GM19324 (cell line): ENCODE data around the gene HOXB1.
A peak's percentile ranks its signal among the peaks of the same experiment; 100 is the strongest.

Experiments
- ATAC-seq: cut with Tn5 transposase; IDR thresholded peaks from one replicate; pipeline ENCODE4 v1.9.1; 2021; ENCODE audit warnings: mild to moderate bottlenecking, moderate library complexity; ENCODE audit not compliant: unreplicated experiment, low FRiP score

The HOXB1 gene

DNA sequence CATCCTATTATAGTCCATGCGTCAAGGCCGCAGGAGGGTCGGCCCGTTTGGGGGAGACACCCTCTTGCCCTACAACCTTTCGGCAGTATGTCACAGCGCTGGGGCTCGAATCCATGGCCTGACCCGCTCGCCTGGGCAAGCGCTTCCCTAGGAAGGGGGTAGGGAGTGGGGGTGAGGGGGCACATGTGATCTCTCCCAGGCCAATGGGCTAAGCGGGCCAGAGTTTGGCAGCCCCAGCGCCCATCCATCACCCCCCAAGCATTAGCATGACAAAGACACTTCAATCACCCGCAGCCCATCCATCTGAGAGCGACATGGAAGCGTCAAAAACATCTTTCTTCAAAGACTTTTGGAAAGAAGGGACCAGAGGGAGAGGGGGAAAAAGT lies at the start of gene HOXB1:
Gene HOXB1, minus strand, starts transcription at position 125 of the 386 bp plus-strand sequence. Its CDS starts 107 bp downstream, at position 18.
- no peak for ATAC-seq

DNA sequence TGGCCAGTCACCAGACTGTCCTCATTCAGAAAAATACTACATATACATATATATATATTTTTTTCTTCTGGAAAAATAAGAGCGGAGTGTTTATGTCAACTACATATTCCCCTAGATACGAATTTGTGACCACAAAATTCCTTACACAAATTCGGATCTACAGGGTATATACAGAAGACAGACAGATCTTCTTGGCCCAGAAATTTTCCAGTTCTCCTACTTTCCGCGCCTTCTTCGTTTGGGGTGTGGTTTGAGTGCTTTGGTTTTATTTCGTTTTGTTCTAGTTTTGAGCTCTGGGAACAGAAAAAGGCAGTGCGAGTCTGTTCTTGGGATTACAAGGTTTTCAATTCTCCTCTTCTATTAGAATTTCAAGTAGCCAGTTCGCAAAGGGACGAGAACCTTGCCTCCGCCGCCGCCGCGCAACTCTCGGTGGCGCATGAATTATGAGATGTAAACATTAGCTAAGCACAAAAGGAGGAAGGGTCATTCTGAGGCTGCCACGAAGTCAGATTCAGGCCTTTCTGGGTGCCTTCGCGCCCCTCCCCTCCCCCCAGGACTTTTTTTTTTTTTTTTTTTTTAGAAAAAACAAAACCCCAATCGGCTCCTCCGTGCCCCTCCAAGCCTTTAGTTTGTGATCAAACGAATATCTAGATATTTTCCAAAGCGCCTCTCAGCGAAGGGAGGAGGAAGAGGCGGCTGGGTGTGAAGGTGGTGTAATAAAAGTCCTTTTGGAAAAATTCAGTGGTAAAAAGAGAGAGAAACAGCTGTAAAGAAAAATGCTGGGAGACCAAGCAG lies 49.1 kb upstream of the HOXB1 start:
- ATAC-seq: no peak

DNA sequence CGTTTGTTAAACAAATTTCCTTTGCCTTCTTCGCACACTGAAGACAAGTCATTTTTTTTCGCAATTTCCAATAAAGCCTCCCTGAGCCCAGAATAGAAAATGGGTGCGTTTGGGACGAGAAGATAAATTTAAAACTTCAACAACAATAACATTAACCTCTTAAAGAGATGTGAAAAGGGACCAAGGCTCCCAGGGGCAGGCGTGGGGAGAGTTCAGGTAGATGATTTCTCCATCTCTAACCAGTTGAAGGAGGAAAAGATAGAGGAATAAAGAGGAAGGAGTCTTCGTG lies 48.6 kb upstream of the HOXB1 start:
- no peak for ATAC-seq

DNA sequence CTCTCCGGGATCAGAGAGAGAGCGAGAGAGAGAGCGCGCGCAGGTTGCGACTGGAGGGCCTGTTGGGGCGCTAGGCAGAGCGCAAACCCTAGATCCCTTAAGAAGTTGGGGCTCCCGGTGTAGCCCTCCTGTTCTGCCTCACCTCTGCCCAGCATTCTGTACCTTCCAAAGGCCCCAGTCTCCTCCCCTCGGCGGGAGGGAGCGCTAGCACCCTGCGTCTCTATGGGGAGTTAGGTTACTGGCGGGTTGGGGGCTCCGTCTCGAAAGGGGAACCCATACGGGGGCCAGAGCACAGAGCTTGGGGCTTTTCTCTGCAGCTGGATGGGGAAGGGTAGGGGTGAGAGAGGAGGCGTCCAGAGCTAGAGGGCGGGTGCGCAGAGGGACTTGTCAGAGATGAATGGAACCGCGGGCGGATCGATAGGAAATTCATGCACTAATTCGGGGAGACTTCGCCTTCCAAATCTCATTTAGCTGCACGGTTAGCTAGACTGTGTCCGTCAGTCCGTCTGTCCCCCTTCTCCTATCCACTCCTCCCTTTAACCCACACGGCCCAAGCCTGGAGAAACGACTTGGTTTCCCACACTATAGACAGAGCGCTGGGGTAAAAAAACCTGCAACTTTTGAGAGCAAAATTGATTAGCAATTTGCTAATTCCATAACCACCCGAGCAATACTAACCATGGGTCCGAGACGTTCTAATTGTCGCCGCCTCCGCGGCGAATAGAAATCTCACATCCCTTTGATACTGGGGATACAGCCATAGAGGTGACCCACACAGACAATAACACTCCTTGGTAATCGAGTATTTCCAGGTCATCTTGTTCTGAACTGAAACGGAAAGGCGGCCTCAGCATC lies 48.0 kb upstream of the HOXB1 start:
- peak; percentile 15 for ATAC-seq

DNA sequence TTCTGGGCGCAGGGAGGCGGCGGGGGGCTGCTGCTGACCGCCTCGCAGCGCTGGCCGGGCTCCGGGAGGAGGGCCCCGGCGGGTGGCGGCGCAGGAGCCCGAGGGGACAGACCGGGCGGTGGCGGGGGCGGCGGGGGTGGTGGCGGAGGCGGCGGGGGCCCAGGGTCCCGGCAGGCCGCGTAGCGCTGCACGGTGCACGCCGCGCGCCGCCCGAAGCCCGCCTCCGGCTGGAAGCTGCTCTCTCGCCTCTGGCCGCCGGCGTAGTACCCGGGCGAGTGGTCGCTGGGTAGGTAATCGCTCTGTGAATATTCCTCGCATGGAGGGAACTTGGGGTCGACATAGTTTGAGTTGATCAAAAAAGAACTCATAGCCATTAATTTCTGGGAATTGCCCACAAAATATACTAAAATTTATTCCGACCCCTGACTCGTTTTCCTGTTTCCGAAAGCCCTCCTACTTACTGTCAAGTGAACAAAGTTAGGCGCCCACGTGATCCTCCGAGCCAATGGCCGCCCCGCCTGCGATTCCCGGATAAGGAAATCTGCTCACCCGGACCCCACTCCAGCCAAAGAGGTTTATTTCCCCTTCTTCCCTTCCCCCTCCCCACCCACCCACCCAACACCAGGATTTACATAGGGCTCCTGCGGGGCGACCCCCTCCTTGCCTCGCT lies 47.3 kb upstream of the HOXB1 start, which contains the start of gene HOXB4:
Gene HOXB4, minus strand, starts transcription at position 405 of the 670 bp plus-strand sequence. Its CDS starts 31 bp downstream, at position 374.
- ATAC-seq: peak; percentile 50

DNA sequence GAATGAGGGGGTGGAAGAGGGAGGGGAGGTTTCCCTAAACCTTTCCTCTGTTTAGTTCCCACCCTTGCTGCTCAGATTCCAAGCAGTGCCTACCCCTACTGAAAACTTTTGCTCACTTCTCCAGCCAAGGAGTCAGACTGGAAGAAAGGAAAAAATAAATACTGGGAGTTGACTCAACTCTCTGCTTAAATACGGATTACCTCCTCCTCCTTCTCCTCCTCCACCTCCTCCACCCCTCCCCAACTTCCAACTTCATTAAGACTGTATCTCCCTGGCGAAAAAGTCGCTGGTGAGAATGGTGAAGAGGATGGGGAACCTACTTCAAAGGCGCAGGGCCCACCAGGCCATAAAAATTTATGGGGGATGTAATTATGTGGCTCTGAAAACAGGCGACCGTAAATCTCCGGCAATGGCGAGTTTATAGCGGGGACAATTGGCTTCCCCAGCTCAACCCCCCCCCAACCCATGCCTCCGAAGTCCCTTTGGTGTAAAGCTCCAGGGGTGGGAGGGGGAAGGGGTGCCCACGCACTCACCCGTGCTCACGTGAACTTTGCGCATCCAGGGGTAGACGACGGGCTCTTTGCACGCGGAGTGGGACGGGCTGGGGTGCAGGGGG lies 46.6 kb upstream of the HOXB1 start:
- peak; percentile 14 for ATAC-seq

DNA sequence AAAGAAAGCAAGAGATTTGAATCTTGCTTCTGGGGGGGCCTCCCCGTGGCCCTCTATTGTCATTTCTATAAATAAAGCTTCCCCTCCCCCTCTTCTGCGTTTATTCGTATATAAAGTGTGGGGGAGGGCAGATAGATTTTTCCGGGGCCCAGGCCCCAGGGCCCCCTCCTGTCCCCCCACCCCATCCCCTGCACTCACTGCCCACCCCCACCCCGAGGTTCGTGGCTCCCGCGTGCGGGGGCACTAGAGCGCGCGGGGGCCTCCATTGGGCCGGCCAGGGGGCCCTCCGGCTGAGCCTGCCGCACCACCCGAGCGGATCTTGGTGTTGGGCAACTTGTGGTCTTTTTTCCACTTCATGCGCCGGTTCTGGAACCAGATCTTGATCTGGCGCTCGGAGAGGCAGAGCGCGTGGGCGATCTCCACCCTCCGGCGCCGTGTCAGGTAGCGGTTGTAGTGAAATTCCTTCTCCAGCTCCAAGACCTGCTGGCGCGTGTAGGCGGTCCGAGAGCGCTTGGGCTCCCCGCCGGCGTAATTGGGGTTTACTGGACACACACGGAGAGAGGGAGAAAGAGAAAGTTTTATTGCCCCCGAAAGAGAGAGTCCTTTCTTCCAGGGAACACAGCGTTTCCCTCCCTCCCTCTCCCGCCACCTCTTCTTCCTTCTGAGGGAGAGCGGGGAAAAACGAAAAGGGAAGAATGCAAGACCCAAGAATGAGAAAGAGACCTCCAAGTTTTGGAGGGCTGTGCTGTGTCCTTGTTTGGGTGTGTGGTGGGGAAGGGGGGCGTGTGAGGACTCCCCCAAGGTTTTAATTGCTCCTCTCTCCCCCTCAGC lies 45.9 kb upstream of the HOXB1 start:
- no peak for ATAC-seq

DNA sequence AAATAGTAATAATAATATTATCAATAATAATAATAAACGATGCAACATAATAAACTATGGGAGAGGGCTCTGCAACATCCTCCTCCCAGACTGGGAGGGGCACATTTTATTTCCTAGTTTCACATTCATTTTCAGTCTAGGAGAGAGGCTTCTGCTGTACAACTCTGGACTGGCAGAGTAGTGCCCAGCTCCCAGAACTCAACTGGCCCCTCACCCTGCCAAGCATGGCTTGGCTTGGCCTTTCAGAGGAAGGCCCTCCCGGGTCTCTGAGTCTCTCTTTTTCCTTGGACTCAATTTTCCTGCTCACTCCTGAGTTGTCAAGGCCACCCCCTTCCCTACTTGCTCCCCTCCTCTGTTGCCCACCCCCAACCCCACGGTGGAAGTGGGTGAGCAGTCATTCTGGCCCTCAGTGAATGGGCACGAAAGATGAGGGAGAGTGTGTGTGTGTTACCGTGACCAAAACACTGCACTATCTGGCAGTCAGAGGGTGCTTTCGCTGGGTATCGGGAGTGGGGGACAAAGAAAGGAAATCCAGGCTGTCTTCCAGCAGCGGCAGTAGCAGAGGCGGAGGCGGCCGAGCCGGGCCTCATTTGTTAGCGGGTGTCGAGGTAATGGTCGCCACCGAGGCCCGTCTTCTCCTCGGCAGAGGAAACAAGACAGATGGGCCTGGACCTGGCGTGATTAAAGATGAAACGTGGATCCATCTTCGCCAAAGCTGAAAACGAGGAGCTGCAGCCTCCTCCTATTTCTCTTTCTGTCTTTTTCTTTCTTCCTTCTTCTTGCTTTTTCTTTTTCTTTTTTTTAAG lies 45.1 kb upstream of the HOXB1 start:
- ATAC-seq: no peak

DNA sequence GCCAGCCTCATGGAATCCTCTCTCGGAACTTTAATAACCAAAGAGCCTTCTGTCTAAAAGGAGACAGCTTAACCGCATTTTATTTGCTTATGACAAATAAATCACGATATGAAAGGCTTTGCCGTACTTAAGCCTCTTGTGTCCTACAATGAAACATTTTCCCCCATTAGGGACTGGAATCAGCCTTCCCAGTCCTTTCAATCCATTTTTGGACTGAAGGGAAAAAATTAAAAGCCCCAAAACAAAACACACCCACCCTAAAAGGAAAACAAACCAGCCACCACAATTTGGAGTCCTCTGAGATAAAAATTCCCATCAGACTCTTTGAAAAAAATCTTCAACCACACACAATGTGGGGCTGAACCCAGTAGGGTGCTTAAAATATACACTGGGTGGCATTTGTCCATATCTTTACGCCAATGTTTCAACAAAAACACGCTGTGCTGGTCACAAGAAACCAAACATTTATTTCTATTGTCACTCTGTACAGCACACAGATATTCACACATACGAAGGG lies 44.3 kb upstream of the HOXB1 start:
- no peak for ATAC-seq

DNA sequence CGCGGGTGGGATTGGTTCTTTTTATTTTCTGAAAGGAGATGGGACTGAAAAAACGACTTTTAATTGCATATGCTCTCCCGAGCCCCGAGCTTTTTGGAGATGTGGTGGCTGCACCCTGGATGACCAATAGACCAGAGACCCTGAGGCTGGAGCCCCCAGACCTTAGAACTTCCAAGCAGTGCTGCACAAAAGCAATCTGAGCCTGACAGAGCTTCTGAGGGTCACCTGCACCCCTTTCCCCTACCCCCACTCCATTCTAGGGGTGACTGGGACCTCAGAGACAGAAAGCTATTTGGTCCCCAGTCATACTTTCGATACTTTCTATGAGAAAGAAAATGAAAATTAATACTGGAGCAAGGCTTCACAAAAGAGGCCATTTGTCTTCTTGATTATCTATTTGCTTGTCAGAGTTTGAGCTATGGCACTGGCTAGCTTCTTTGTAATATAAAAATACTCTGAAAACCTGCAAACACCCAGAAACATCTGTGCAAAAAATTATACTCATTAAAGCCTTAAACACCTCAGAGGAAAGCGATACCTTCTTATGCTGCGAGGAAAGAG lies 43.8 kb upstream of the HOXB1 start:
- no peak for ATAC-seq

DNA sequence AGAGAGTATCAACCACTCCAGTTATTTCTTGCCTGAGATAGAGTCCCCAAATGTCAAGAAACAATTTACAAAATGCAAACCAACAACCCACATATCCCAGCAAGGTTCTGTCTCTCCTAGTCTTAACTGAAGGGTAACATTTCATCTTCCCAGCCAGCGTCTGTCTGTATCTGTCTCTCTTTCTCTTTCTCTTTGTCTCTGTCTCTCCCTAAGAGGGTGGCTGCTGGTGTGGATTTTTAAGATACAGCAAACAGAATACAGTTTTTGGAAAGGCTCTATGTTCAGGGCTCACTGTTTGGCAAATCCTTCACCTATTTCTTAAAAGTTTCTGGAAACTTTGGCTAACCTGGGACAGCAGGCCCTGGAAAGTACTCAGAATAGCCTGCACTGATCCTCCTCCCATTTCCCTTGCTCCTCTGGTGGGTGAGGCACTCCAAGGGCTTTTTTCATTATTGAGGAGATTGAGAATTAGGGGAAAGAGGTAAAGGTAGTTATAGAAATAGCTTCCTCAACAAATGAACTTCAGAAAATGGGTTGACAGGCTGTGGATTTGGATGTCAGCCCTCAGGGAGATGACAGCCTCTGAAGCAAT lies 41.1 kb upstream of the HOXB1 start:
- no peak for ATAC-seq

DNA sequence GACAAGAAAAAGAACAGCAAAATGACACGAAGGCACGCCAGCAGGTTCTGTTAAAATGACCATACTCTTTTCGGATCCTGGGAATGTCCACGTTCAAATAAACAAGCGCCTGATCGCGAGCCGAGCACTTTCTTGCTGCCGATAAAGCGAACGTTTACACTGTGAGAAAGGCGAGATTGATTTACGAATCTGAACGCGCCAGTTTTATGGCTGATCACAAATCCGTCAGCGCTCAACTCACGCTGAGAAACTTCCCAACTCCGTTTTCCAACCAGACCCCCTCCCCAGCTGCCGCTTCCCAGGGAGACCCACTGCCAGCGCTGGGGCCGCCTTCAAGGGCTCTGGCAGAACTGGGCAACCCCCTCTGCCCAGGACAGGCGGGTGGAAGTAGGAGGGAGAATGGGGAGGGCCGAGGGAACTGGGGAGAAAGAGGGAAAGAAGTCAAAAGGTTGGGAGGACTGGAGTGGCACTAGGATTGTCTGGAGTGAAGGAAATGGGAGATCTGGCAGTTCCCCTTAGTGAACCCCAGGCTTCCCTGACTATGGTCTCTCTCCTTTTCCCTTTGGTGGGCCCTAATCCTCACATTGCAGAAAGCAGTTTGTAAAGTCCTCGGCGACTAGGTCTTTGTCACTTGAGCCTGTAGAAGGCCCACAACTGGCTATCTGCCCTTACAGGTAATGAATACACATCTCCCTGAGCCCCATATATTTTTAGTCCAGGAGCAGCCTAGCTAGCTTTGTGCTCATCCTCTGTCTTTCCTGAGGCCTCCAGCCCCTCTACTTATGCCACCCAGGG lies 40.4 kb upstream of the HOXB1 start:
- no peak for ATAC-seq

DNA sequence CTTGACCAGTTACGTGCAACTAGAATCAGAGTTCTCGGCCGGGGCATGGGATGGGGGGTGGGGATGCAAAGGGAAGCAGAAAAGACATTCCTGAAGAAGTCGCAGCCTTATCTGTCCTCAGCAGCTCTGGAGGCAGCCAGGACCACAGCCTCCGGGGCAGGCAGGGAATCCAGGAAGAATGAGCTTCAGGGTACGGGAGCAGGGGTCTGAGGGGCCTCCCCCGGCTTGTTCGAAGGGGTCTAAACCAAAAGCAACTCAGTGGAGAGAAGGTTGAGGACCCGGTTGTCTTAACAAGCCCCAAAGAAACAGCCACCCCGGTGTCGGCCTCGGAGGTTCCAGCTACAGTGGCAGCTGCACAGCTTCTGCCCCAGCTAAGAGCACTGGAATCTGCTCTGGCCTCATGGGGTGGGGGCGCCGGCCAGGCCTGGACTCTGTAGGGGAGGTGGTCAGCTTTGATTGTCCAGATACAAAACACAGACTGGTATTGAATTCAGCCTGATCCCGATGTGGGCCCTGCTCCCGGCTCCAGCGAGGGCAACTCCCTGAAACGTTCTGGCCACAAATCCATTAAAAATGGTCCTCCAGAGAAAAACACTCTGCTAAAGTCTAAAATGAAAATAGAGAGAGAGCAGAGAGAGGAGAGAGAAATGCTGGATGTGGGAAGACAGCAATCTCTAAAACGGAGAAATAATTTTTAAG lies 39.7 kb upstream of the HOXB1 start:
- no peak for ATAC-seq

DNA sequence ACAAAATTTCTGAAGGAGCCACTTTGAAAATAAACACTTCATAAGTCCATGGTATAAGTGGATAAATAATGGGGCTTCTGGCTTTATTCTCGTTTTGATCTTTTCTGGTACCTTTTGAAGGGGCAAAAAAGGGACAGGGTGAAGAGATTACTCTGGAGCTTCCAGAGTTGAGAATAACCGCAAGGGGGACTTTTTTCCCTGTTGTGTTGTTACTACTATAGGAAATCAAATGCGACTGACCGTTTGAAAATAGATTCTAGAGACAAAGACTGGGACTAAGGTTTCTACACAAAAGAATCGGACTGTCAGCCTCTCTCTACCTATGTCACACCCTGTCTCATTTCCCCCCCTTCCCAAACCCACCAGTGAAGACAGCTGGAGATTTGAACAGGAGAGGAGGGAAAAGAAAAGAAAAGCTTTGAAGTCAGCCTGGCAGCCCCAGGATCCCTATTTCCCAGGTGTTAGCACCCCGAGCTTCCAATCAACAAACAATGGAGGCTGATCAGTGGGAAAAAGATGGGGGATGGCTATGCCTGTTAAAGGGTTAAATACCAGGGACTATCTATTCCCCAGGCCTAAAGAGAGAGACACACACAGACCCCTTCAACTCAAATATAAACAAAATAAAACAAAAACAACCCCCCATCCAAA lies 39.0 kb upstream of the HOXB1 start:
- ATAC-seq: no peak

DNA sequence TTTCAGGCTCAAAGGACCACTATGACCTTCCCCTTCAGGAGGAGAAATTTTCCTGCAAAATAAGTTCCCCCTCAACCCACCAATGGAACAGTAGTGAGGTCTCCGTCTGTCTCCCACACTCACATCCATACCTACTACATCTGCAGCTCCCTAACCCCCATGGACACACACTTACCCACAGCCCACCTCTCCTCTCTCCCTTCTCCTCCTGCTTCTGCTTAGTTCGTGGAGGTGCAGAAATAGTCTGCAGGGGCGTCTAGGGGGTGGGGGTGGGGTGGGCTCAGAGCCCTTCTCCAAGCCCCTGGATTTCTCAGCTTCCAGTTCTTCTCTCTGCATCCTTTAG lies 38.4 kb upstream of the HOXB1 start:
- no peak for ATAC-seq

DNA sequence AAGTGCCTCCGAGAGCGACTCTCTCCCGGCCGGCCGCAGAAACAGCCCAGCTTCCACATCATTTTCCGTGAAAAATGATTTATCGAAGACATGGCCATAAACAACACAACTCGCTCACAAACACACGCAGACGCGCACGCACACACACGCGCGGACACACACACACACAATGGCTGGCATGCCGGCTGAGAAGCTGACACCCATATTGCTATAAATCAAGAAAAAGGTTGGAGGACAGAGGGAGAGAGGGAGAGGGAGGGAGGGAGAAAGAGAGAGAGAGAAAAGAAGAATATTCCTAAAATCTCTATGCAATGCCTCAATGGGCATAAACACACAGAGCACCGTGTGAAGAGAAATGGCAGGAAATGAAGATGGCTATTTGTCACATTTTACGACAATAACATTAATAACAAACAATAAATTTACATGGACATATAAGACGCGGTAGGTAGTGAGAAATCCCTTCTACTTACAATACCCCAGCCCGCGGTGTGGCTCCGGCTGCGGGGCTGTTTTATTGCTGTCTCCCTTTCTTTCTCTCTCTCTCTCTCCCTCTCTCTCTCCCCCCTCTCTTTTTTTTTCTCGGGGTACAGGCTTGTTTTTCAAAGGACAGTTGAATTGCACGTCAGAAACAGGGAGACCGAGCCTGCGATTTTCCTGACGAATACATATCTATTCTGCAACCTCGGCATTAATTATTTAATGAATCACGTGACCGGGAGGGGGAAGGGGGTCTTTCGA lies 37.9 kb upstream of the HOXB1 start:
- ATAC-seq: no peak
